IPS-NIHi7 (cell line): ENCODE data around the gene RAB3B.
A peak's percentile ranks its signal among the peaks of the same experiment; 100 is the strongest.
"Not testable (repeated sequence)": the region's sequence is repeated elsewhere in the genome, so short reads cannot be mapped to it uniquely, and the experiment has no call there.

Experiments
- DNase-seq: peaks from one replicate; pipeline ENCODE4 v3.0.0; 2012; ENCODE audit warnings: mixed read lengths; ENCODE audit errors: extremely low spot score

RAB3B gene

GRCh38 chr1:51920130-51920529 lies 70.4 kb downstream of the RAB3B start:
- no peak for DNase-seq

GRCh38 chr1:51919684-51920083 lies 70.8 kb downstream of the RAB3B start:
- no peak for DNase-seq

GRCh38 chr1:51916587-51917405 lies 73.7 kb downstream of the RAB3B start:
- DNase-seq: no peak

GRCh38 chr1:51915951-51916350 lies 74.5 kb downstream of the RAB3B start:
- no peak for DNase-seq

GRCh38 chr1:51912881-51913280 lies 77.6 kb downstream of the RAB3B start:
- no peak for DNase-seq

- no peak for DNase-seq
Observed at GRCh38 chr1:51910221-51911000, 80.1 kb downstream of the RAB3B start.

- DNase-seq: no peak
Observed at GRCh38 chr1:51908499-51908898, 82.0 kb downstream of the RAB3B start.

- no peak for DNase-seq
Observed at GRCh38 chr1:51907079-51907702, 83.3 kb downstream of the RAB3B start.

GRCh38 chr1:51906306-51907078 lies 84.0 kb downstream of the RAB3B start:
- DNase-seq: no peak

GRCh38 chr1:51902456-51902855 lies 88.0 kb downstream of the RAB3B start:
- no peak for DNase-seq

- no peak for DNase-seq
Observed at GRCh38 chr1:51901151-51901550, 89.3 kb downstream of the RAB3B start.

GRCh38 chr1:51899022-51899421 lies 91.5 kb downstream of the RAB3B start:
- DNase-seq: no peak

GRCh38 chr1:51898090-51898734 lies 92.3 kb downstream of the RAB3B start:
- DNase-seq: no peak

GRCh38 chr1:51897699-51898031 lies 92.8 kb downstream of the RAB3B start:
- no peak for DNase-seq

GRCh38 chr1:51894748-51895147 lies 95.8 kb downstream of the RAB3B start:
- not testable (repeated sequence) for DNase-seq

GRCh38 chr1:51878616-51879336 lies 111.7 kb downstream of the RAB3B start, which contains the start of gene NRDC:
TSS of gene NRDC (minus strand) at chr1:51878727. CDS start at chr1:51878615, 112 bp downstream.
- peak; percentile 98 for DNase-seq

GRCh38 chr1:51878308-51878615 lies 112.2 kb downstream of the RAB3B start:
- no peak for DNase-seq

GRCh38 chr1:51877434-51878307 lies 112.8 kb downstream of the RAB3B start:
- no peak for DNase-seq

- DNase-seq: no peak
Observed at GRCh38 chr1:51875836-51876235, 114.7 kb downstream of the RAB3B start.

GRCh38 chr1:51875291-51875772 lies 115.2 kb downstream of the RAB3B start:
- DNase-seq: no peak
